Fibroblast of the aortic adventitia (primary cell): ENCODE results near the gene GABPB2. TPM values are rescaled to one million over a fixed set of nuclear protein-coding genes. Genes with fewer than 3 reads are reported as not detected.
A peak's percentile ranks its signal among the peaks of the same experiment; 100 is the strongest.

Experiments
- DNase-seq: peaks from one replicate; pipeline ENCODE4 v3.0.0-alpha.2; 2010; ENCODE audit warnings: low read depth
- H3K4me3 ChIP-seq: 2 replicates; pipeline ENCODE4 v1.5.1; 2011; ENCODE audit warnings: low read depth, mild to moderate bottlenecking, control low read depth, low read length, moderate library complexity
- CTCF ChIP-seq: IDR thresholded peaks from 2 replicates; pipeline ENCODE4 v1.5.1; 2011; ENCODE audit warnings: mild to moderate bottlenecking, low read length, control low read depth, inconsistent platforms; ENCODE audit not compliant: insufficient read depth
- total RNA-seq: library from RNA; depleted of rRNA; stranded (reverse); fragments of >200 nt; gene quantifications from 2 replicates; pipeline ENCODE4 v1.2.3, GENCODE V29; 2012; ENCODE audit warnings: low replicate concordance

GABPB2 gene
- total RNA-seq, 1 donor, result 14.6 TPM

GRCh38 chr1:151135433-151136385 lies 65.1 kb downstream of the GABPB2 start:
- TF ChIP-seq CTCF, result no peak
- no peak overlapping the region for H3K4me3 ChIP-seq
- no peak for DNase-seq

GRCh38 chr1:151137789-151138188 lies 67.2 kb downstream of the GABPB2 start:
- no peak for DNase-seq
- H3K4me3 ChIP-seq, result no peak overlapping the region
- TF ChIP-seq CTCF, result no peak

GRCh38 chr1:151142411-151143056 lies 72.0 kb downstream of the GABPB2 start:
- no peak for TF ChIP-seq CTCF
- DNase-seq, result no peak
- no peak overlapping the region for H3K4me3 ChIP-seq

- no peak for TF ChIP-seq CTCF
- H3K4me3 ChIP-seq, result no peak overlapping the region
- no peak for DNase-seq
These were observed 72.5 kb downstream of the GABPB2 start for GRCh38 chr1:151143057-151143435.

- H3K4me3 ChIP-seq, result no peak overlapping the region
- no peak for TF ChIP-seq CTCF
- DNase-seq, result no peak
These were observed 73.4 kb downstream of the GABPB2 start for GRCh38 chr1:151143986-151144385.

- TF ChIP-seq CTCF, result no peak
- DNase-seq, result peak; percentile 15
- no peak overlapping the region for H3K4me3 ChIP-seq
These were observed 74.1 kb downstream of the GABPB2 start for GRCh38 chr1:151144474-151145303.
